Embryonic facial prominence (tissue), 1 donor: ENCODE results near the gene SYNDIG1.

ENCODE experiments used
- DNase-seq: peaks from one replicate; pipeline ENCODE4 v3.0.0-alpha.2; 2016; ENCODE audit errors: extremely low spot score

Gene SYNDIG1

GRCh38 chr20:24708411-24709295 is 239.2 kb downstream of the SYNDIG1 start:
- DNase-seq: no peak
